A549 treated with RU486 at 1 μM for 4 hours (cell line): ENCODE measurements around the gene DUS2. TPM values are rescaled to one million over a fixed set of nuclear protein-coding genes. Genes with fewer than 3 reads are reported as not detected.

Source experiments
- total RNA-seq: library from RNA; stranded (reverse); fragments of 200-300 nt; extraction: Qiagen RNA extraction; gene quantifications from 5 replicates; pipeline ENCODE4 v1.2.3, GENCODE V29; 2022; ENCODE audit warnings: low read depth

DUS2 gene
- 17.4 to 18.0 TPM (median 18.0 TPM) in 5 replicates for total RNA-seq

GRCh38 chr16:68022728-68023537 lies at the start of gene DUS2, which contains the start of gene DDX28:
Gene DUS2 (plus strand): TSS chr16:68023284. CDS start chr16:68038024, 14,740 bp downstream.
Gene DDX28 (minus strand): TSS chr16:68023232. CDS start chr16:68023202, 30 bp downstream.

DNA sequence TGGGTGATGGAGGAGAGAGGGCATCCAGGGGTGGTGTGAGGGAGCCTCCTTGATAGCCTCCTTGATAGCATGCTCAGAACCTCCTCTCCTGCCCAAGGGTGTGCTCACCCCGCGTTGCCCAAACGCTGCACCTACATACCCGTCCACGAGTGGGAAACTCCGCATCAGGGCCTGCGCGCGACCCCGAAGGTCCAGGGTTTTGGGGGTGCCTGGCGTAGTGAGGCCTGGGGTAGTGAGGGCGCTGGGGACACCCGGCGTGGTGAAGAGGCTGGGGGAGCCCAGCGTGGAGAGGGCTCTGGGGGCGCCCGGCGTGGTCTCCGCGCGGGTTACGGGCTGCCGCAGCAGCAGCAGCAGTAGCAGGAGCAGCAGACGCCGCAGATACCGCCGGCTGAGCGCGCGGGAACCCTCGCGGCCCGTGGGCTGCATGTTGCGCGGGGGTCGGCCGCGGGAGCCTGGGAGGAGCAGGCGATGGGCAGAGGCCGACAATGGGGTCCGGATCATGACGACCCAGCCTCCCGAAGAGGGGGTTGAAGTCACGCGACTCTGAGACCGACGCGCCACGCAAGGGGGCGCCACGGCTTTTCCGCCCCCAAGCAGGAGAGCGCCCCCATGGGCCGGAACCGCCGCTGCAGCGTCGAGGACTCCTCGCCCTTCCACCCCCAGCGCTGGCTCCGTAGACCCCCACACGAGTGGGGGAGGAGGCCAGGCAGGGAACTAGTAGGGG lies 43.0 kb upstream of the DUS2 start, which contains the start of gene DPEP3:
TSS of gene DPEP3 (minus strand) at position 545 of the 724 bp plus-strand sequence. CDS start at position 426, 119 bp downstream.

GRCh38 chr16:67998779-67999688 lies 24.1 kb upstream of the DUS2 start, which contains the start of gene DPEP2:
Gene DPEP2 (minus strand): TSS chr16:67999484. CDS start chr16:67993212, 6,272 bp downstream.

GRCh38 chr16:68015681-68016080 lies 7.4 kb upstream of the DUS2 start, which contains the start of gene DPEP2NB:
Gene DPEP2NB (minus strand): TSS chr16:68015911. CDS start chr16:68015770, 141 bp downstream.

GRCh38 chr16:68085259-68086071 lies 62.4 kb downstream of the DUS2 start, which contains the start of gene NFATC3:
Gene NFATC3 (plus strand): TSS chr16:68085370. CDS start chr16:68085682, 312 bp downstream.

Other genes starting within 250 kb of the DUS2 start
- gene RANBP10, start 216.7 kb upstream of the DUS2 start, total RNA-seq: 8.1 to 9.9 TPM (median 8.8 TPM) in 5 replicates
- 0.33 to 0.71 TPM (median 0.46 TPM) in 5 replicates for gene TSNAXIP1, start 216.4 kb upstream of the DUS2 start, total RNA-seq
- gene THAP11, start 181.0 kb upstream of the DUS2 start, total RNA-seq: 27.0 to 43.3 TPM (median 40.3 TPM) in 5 replicates
- 237 to 270 TPM (median 244 TPM) in 5 replicates for gene NUTF2, start 176.4 kb upstream of the DUS2 start, total RNA-seq
- gene CENPT, start 175.6 kb upstream of the DUS2 start, total RNA-seq: 23.0 to 30.4 TPM (median 28.9 TPM) in 5 replicates
- gene EDC4, start 150.2 kb upstream of the DUS2 start, total RNA-seq: 50.7 to 67.5 TPM (median 64.8 TPM) in 5 replicates
- not detected in 5 replicates for gene NRN1L, start 138.4 kb upstream of the DUS2 start, total RNA-seq
- gene PSKH1, start 130.0 kb upstream of the DUS2 start, total RNA-seq: 10.0 to 16.2 TPM (median 15.6 TPM) in 5 replicates
- 1.1 to 3.1 TPM (median 1.8 TPM) in 5 replicates for gene CTRL, start 91.4 kb upstream of the DUS2 start, total RNA-seq
- 41.8 to 55.9 TPM (median 52.2 TPM) in 5 replicates for gene PSMB10, start 86.4 kb upstream of the DUS2 start, total RNA-seq
- gene LCAT, start 79.2 kb upstream of the DUS2 start, total RNA-seq: 5.1 to 12.7 TPM (median 10.8 TPM) in 5 replicates
- gene SLC12A4, start 54.6 kb upstream of the DUS2 start, total RNA-seq: 21.7 to 31.2 TPM (median 23.7 TPM) in 5 replicates
- not detected in 5 replicates for gene DPEP3, start 42.8 kb upstream of the DUS2 start, total RNA-seq
- gene DPEP2, start 23.8 kb upstream of the DUS2 start, total RNA-seq: not detected in 5 replicates
- not detected in 5 replicates for gene DPEP2NB, start 7.4 kb upstream of the DUS2 start, total RNA-seq
- 18.0 to 23.0 TPM (median 20.5 TPM) in 5 replicates for gene DDX28, start 52 bp upstream of the DUS2 start, total RNA-seq
- gene NFATC3, start 62.1 kb downstream of the DUS2 start, total RNA-seq: 12.9 to 16.5 TPM (median 16.2 TPM) in 5 replicates
- 0.08 to 0.73 TPM (median 0.16 TPM) in 3 of 5 replicates, not detected in the others for gene ESRP2, start 212.8 kb downstream of the DUS2 start, total RNA-seq
- 10.9 to 16.2 TPM (median 13.8 TPM) in 5 replicates for gene PLA2G15, start 222.1 kb downstream of the DUS2 start, total RNA-seq
- gene SLC7A6, start 241.2 kb downstream of the DUS2 start, total RNA-seq: 27.8 to 34.9 TPM (median 32.7 TPM) in 5 replicates